PC-9 (cell line): Measurements from ENCODE around the gene YPEL3. TPM values are rescaled to one million over a fixed set of nuclear protein-coding genes. Genes with fewer than 3 reads are reported as not detected.
A peak's percentile ranks its signal among the peaks of the same experiment; 100 is the strongest.

Source experiments
- BruUV-seq: library from RNA; stranded (reverse); fragments of 400-500 nt; replicated peaks from 2 replicates; lab custom pipeline; 2021; lab: Mats Ljungman, UMichigan
- CTCF ChIA-PET: fragments of 300-600 bp; sonication (Branson Sonifier 250); formaldehyde crosslinking; loops from one replicate; lab custom pipeline; 2022; ENCODE audit warnings: antibody characterized with exemption; lab: Charles Lee
- POLR2A ChIA-PET: fragments of 300-600 bp; sonication (Branson Sonifier 250); formaldehyde crosslinking; loops from one replicate; lab custom pipeline; 2022; ENCODE audit warnings: antibody characterized with exemption; ENCODE audit not compliant: unreplicated experiment; lab: Charles Lee
- DNase-seq, 2 experiments: peaks; one replicate each; pipeline versions ENCODE4 v3.0.0 to v3.0.0-alpha.2; 2015 to 2022; ENCODE audit warnings: mixed read lengths in 1 of 2
- H2AFZ ChIP-seq: fragments of 200-600 bp; sonication (generic); 2 replicates; pipeline ENCODE4 v1.8.1; 2017; ENCODE audit warnings: antibody characterized with exemption
- H3F3A ChIP-seq: fragments of 200-600 bp; sonication (generic); 2 replicates; pipeline ENCODE4 v1.8.1; 2017; ENCODE audit warnings: antibody characterized with exemption, mild to moderate bottlenecking, low read depth; ENCODE audit not compliant: insufficient read depth
- H3K27ac ChIP-seq: fragments of 200-600 bp; sonication (generic); 2 replicates; pipeline ENCODE4 v1.6.1; 2016; ENCODE audit warnings: mixed run types
- H3K27me3 ChIP-seq: fragments of 200-600 bp; sonication (generic); 2 replicates; pipeline ENCODE4 v1.6.1; 2016; ENCODE audit warnings: low read depth, mixed run types; ENCODE audit not compliant: insufficient read depth
- H3K36me3 ChIP-seq: fragments of 200-600 bp; sonication (generic); 2 replicates; pipeline ENCODE4 v1.6.1; 2016; ENCODE audit warnings: low read depth, mixed run types
- H3K4me1 ChIP-seq: fragments of 200-600 bp; sonication (generic); replicated peaks from 2 replicates; pipeline ENCODE4 v1.6.1; 2016; ENCODE audit warnings: mixed run types; ENCODE audit not compliant: insufficient read depth
- H3K4me2 ChIP-seq: fragments of 200-600 bp; sonication (generic); 2 replicates; pipeline ENCODE4 v1.6.1; 2017; ENCODE audit warnings: mixed run types
- H3K4me3 ChIP-seq: fragments of 200-600 bp; sonication (generic); 2 replicates; pipeline ENCODE4 v1.6.1; 2016; ENCODE audit warnings: mixed run types
- H3K79me2 ChIP-seq: fragments of 200-600 bp; sonication (generic); 2 replicates; pipeline ENCODE4 v1.6.1; 2017; ENCODE audit warnings: low read depth, mixed run types
- H3K9me2 ChIP-seq: fragments of 200-600 bp; sonication (generic); 2 replicates; pipeline ENCODE4 v1.8.1; 2017; ENCODE audit warnings: mild to moderate bottlenecking; ENCODE audit not compliant: insufficient read depth
- H3K9me3 ChIP-seq: fragments of 200-600 bp; sonication (generic); 2 replicates; pipeline ENCODE4 v1.8.1; 2016; ENCODE audit warnings: low read depth; ENCODE audit not compliant: insufficient read depth
- H4K20me1 ChIP-seq: fragments of 200-600 bp; sonication (generic); 2 replicates; pipeline ENCODE4 v1.8.1; 2017; ENCODE audit not compliant: insufficient read depth
- CTCF ChIP-seq: fragments of 200-600 bp; sonication (generic); conservative IDR thresholded peaks from 2 replicates; pipeline ENCODE4 v1.6.1; 2017; ENCODE audit warnings: mixed run types, antibody characterized with exemption, mild to moderate bottlenecking, moderate library complexity
- EZH2 ChIP-seq: fragments of 200-600 bp; sonication (generic); IDR thresholded peaks from 2 replicates; pipeline ENCODE4 v1.8.0; 2017; ENCODE audit warnings: antibody characterized with exemption, low read depth
- intact Hi-C: fragments of 100-400 bp; cut with micrococcal nuclease; formaldehyde crosslinking; loops from one replicate; pipeline ENCODE4 v1.10.0; 2022; ENCODE audit not compliant: unreplicated experiment
- total RNA-seq: library from RNA; stranded (reverse); gene quantifications from 2 replicates; pipeline ENCODE4 v1.2.3, GENCODE V29; 2021

YPEL3 gene
- total RNA-seq, 1 experiment from 2014 or later: 129 TPM

- Histone ChIP-seq H3K36me3 (no peaks in the 10 kb centered on the region; the same call in 1 of the 2 replicates), H2AFZ (peak overlapping the region; percentile 73), H3K9me3 (no peaks in the 10 kb centered on the region), H3K4me2 (peak overlapping the region; percentile 98), H3F3A (peaks cover 64% of the 10 kb centered on the region), H3K4me3 (peak overlapping the region; percentile 61; the same call in 1 of the 2 replicates), H3K79me2 (0 out of 2 replicates have a peak, but pooled peaks cover 7% of the 10 kb centered on the region), H3K27ac (peak overlapping the region; percentile 87), H3K9me2 (no peaks in the 10 kb centered on the region), H3K27me3 (no peaks in the 10 kb centered on the region), H4K20me1 (no peaks in the 10 kb centered on the region), H3K4me1 (peaks cover 52% of the 10 kb centered on the region)
- intact Hi-C loops: loop anchor here (2.0 to 10.0 kb wide), 7 partner anchors 14 to 564 kb away; partner anchors contain the start of genes CD2BP2, FBRS and PRR14
- TF ChIP-seq EZH2: no peak
- TF ChIP-seq CTCF: no peak
- CTCF ChIA-PET: interaction anchor here (1.0 to 1.9 kb wide), 3 partner anchors 21 to 339 kb away, joined by 5 to 9 read pairs (median 8); partner anchors contain the start of gene DCTPP1
- no TSS peak for BruUV-seq
- POLR2A ChIA-PET: interaction anchor here (0.6 to 1.2 kb wide), 5 partner anchors 12 to 568 kb away, joined by 3 to 7 read pairs (median 5); partner anchors contain the start of gene ALDOA
- no peak for DNase-seq
Observed at GRCh38 chr16:30090610-30091331, 5.2 kb downstream of the YPEL3 start.

GRCh38 chr16:30088832-30089624 lies 7.0 kb downstream of the YPEL3 start:
- H3K9me3 ChIP-seq: no peaks in the 10 kb centered on the region
- DNase-seq: no peak
- CTCF ChIA-PET: no interaction called here
- H3K4me1 ChIP-seq: peaks cover 44% of the 10 kb centered on the region
- H3F3A ChIP-seq: peaks cover 72% of the 10 kb centered on the region
- H3K9me2 ChIP-seq: no peaks in the 10 kb centered on the region
- POLR2A ChIA-PET: interaction anchor here (0.8 to 1.2 kb wide), 2 partner anchors 23 to 33 kb away, joined by 5 to 7 read pairs; partner anchors contain the start of gene ALDOA
- peak overlapping the region; percentile 53 for H3K27ac ChIP-seq
- intact Hi-C loops: no loop called here
- H3K79me2 ChIP-seq: no peaks in the 10 kb centered on the region
- H2AFZ ChIP-seq: no peak overlapping the region
- H3K36me3 ChIP-seq: no peaks in the 10 kb centered on the region; the same call in 1 of the 2 replicates
- no TSS peak for BruUV-seq
- no peaks in the 10 kb centered on the region for H3K27me3 ChIP-seq
- TF ChIP-seq EZH2: no peak
- no peak for TF ChIP-seq CTCF
- H4K20me1 ChIP-seq: no peaks in the 10 kb centered on the region
- H3K4me3 ChIP-seq: no peak overlapping the region
- H3K4me2 ChIP-seq: peak overlapping the region; percentile 23

- Histone ChIP-seq H3K4me2 (no peak overlapping the region), H3K27ac (peak overlapping the region; percentile 28; the same call in 1 of the 2 replicates)
Observed at GRCh38 chr16:30088237-30088831, 7.7 kb downstream of the YPEL3 start.

More at GRCh38 chr16:30088237-30088831, 7.7 kb downstream of the YPEL3 start:
- Histone ChIP-seq H3F3A (peaks cover 73% of the 10 kb centered on the region), H3K36me3 (peaks cover 6% of the 10 kb centered on the region; the same call in 1 of the 2 replicates), H3K79me2 (no peaks in the 10 kb centered on the region), H3K9me3 (no peaks in the 10 kb centered on the region), H4K20me1 (no peaks in the 10 kb centered on the region), H3K4me1 (peaks cover 44% of the 10 kb centered on the region), H3K9me2 (no peaks in the 10 kb centered on the region), H3K27me3 (no peaks in the 10 kb centered on the region), H3K4me3 (no peak overlapping the region), H2AFZ (no peak overlapping the region)
- DNase-seq: no peak
- CTCF ChIA-PET: no interaction called here
- intact Hi-C loops: no loop called here
- POLR2A ChIA-PET: interaction anchor here (0.8 kb wide), 1 partner anchor 33 kb away, joined by 5 read pairs; no protein-coding TSS in a partner anchor
- no TSS peak for BruUV-seq
- TF ChIP-seq EZH2: no peak
